Hematopoietic multipotent progenitor cell (in vitro differentiated cells): ENCODE data around the gene SSBP3. TPM values are rescaled to one million over a fixed set of nuclear protein-coding genes. Genes with fewer than 3 reads are reported as not detected.
"Not testable (repeated sequence)": the region's sequence is repeated elsewhere in the genome, so short reads cannot be mapped to it uniquely, and the experiment has no call there.

ENCODE experiments used
- DNase-seq, 3 donors: peaks; one replicate each; pipeline ENCODE4 v3.0.0-alpha.2; 2011 to 2015; ENCODE audit warnings: low read depth in 2 of 3, low spot score in 2 of 3
- total RNA-seq: library from RNA; depleted of rRNA; stranded (reverse); fragments of >200 nt; gene quantifications from one replicate; pipeline ENCODE4 v1.2.3, GENCODE V29; 2012

SSBP3 gene
- total RNA-seq, 1 donor, result 72.4 TPM

DNA sequence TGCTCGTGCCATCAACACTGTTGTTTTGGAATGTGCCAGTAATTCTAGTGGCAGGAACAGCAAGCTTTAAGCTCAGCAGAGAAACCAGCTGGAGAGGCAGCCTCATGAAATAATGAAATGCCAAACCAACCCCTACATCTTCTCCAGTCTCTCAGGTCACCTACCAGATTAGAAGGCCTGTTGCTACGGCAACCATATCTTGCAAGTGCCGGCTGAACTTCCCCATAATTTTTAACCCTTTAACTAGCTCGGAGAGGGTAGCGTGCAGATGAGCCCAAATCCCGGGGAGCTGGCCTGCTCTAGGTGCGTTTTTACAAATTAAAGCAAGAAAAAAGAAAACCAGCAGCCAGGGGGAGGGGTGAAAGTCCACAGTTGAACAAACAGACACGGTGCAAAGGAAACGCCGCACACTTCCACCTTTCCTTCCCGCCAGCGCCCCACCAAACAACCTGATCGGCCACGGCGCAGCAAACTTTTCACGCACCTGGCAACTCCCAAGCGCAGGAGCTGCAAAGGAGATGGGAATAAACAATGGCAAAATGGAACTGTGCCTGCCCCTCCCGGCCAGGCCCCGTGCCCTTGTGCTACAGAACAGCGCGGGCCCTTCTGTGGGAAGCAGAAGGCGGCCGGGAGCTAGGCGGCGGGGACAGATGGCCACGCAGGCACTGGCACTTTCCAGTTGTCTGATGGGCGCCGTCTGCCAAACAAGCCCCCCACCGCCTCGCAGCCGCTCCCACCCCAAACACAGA is 50.1 kb downstream of the SSBP3 start:
- DNase-seq, result peak in 2 of 3 donors; percentile 59 to 80

DNA sequence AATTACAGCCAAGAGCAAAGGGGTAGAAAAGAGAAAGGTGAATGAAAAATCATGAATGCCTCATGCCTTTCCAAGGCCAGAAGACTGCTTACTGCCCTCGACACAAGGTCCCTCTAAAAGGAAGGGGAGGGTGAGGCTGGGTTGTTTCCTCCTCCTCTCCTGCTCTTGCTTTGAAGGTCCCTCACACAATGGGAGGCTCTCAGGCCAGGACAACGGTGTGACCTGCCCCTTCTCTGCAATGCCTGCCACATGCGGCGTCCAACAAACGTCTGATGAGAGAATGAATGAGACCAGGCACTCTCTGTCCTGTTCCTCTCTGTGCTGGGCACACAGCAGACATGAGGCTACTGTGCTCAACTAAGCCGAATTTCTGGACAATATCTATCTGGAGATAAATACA is 51.3 kb downstream of the SSBP3 start:
- DNase-seq, result no peak

DNA sequence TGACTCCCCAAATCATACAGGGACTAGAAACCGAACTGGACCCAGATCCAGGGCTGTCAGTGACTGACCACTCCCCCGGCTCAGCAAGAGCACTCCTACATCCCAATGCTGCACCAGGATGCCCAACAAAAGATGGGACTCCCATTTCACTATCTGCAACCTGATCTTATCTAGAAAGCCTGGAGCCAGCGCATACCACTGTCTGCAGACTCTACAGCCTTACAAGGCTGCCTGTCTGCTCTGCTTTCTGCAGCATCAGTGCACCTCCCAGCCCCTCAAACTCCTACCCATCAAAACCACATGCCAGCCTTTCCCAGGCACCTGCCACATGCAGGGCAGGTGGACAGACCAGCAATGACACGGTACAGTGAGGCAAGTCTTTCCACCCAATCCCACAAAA is 52.2 kb downstream of the SSBP3 start:
- no peak for DNase-seq

DNA sequence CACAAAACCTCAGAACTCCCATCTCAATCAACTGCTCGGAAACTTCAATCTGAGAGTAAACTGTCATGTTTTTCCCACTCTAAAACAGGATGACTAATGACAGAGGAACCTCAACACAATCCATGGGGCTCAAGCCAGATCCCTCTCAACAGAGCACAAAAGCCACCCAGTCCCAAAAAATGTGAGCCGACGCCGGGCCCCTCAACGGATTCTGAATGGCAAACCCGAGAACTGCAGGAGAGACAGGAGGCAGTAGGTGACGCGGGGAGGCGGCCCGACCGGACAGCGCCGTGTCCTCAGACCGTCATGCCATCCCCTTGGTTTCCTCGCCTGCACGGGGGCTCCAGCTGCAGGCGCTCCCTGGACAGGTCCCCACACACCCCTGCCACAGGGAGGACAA is 53.4 kb downstream of the SSBP3 start:
- no peak for DNase-seq

DNA sequence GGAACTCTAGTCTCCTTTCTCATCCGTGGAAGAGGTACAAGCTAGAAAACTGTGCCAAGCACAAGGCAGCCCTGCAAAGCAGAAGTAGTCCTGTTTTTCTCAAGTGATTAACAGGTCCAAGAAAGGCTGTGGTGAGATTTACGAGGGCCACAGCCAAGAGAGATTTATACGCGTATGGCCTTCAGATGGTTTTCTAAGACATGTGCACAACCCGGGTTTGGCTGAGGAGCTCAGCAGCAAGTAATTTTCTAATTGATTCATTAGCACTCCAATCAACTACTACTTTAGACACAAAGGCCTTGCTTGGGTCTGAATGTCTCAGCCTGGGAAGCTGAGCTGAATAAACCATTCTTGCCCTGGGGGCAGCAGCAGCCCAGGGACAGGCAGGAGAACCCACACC is 55.8 kb downstream of the SSBP3 start:
- DNase-seq, result peak in 1 of 3 donors; percentile 64

DNA sequence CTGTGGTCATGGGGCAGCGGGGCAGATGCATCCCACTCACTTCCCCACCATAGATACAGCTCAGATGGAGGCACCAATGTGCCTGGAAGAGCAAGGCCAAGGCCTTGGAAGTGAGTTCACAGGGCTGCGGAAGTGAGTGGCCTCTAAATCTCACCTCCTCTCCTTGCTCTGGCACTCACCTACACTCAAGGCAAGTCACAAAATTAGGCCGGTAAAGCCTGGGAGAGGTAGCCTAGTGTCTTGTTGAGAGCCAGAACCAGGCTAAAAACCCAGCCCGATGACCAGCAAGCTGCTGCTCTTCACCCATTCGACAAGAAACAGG is 57.5 kb downstream of the SSBP3 start:
- DNase-seq, result no peak

DNA sequence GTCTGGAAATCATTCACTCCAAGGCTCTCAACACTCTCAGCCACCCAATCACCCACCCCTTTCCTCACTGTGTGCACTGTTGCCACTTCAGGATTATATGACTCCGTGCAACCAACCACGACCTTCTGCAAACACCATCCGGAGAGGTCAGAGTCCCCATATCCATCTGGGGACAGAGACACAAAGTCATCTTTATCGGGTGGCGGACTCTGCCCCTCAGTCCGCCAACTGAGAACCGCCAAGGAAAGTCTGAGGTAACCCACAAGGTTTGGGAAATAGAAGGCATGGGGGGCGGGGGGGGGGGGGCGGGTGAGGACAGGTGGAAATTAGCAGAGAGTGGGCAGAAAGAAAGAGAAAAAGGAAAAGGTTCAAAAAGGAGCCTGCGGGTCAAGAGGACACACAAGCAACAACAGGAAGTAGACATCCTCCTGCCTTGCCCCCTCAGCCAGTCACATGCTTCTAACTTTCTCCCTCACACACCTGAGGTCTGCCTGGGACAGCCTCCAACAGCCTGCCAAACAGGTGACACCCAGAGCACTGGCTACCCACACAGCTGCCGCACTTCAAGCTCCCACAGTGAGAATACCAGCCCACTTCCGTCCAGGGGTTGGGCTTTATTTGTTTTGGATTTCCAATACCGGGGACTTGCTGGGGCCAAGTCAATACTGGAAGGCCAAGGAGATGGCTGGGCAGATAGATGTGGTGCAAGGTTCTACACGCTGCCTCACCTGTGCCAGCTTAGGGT is 58.1 kb downstream of the SSBP3 start:
- DNase-seq, result no peak

DNA sequence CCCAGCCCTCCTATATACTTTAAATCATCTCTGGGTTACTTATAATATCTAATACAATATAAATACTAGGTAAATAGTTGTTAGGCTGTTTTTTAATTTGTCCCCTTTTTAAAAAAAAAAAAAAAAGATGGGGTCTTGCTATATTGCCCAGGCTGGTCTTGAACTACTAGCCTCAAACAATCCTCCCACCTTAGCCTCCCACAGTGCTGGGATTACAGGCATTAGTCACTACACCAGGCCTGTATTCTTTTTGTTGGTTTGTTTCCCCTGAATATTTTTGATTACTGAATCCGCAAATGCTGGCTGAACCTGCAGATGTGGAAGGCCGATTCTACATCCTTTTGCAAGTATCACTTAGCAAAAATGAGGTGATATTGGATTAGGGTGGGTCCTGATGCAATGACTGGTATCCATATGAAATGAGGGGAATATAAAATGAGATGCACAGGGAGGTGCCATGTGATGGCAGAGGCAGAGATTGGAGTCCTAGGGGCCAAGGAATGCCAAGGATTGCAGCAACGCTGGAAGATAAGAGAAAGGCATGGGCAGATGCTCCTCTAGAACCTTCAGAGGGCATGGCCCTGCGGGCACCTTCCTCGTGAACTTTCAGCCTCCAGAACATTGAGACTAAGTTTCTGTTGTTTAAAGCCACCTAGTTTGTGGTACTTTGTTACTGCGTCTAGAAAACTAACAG is 58.8 kb downstream of the SSBP3 start:
- no peak for DNase-seq

DNA sequence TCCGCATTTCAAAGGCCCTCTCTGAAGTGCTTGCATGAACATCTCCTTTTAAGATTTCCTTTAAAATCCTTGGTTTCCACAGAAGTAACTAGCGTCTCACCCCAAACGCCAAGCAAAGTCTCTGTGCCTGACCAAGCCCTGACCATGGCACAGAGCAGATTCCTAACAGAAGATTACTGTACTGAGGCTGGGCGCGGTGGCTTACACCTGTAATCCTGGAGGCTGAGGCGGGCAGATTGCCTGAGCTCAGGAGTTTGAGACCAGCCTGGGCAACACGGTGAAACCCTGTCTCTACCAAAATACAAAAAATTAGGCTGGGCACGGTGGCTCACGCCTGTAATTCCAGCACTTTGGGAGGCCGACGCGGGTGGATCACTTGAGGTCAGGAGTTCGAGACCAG is 60.6 kb downstream of the SSBP3 start:
- DNase-seq, result not testable (repeated sequence)

DNA sequence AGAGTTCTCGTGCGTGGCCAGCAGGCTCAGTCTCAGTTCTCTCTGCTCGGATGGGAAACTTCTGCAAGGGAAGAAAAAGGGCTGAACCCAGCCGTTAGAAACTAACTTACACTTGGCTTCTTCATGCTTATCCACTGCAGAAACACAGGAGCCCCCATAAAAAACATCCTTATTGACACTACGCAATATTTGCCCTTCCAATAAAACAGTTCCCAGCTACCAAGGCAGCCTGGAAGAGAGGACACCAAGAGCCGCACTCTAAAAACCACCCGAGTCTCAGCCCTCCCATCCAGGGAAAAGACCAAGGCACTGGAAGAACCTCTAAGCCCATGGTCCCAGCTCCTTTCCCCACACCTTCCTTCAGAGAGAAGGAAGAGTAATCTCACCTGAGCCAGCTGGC is 61.1 kb downstream of the SSBP3 start:
- no peak for DNase-seq

DNA sequence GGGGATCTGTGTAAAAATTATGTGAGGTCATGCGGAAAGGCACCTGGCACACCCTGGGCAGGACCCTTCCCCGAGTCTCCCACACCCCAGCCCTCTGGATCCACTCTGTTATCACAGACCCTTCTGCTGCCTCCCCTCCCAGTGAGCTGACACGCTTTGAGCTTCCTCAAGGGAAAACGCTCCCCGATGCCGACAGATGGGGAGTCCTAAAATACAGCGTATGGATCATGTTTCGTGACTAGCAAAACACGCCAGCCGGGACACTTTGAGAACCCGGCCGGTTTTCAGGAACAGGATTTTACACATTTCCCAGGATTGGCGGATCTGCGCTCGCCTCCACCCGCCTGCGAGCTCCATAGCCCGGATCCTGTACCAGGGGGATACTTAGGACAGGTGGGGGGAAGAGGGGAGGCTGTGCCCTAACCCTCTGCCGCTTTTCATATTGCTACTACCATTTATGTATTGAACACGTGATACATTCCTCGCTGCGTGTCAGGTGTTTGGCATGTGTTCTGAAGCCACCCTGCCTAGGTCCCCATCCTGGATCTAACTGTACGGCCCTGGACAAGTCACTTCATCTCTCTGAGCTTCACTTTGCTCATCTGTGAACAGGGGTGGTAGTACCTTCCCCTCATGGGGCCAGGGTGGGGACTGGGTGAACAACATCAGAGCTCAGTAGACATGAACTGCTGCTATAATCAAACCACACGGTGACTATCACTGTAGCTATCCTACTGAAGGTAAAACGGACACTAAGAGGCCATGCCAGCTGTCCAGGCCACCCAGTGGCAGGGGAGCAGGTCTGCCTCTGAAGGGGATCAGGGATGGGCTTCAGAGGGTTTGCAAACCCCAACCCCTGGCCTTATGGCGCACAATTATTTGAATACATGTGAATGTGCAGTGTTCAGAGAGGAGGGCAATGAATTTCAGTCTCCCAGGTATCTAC is 63.2 kb downstream of the SSBP3 start:
- DNase-seq, result no peak

DNA sequence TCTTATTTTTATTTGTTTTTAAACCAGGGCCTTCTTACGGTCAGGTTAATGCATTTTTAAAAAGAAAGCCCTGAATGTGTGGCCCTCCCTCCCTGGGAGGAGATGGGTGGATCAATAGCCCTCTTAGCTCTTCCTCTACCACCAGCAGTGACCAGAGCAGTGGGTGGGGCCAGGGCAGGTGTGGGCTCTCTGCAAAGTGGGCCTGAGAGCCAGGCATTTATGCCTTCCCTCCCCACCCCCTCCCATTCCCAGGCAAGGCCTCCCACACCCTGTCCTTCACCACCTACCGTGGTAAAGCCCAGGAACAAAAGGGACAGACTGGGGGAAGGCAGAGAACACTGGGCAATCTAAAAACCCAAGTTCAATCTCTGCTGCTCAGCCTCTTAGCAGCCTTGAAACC is 63.9 kb downstream of the SSBP3 start:
- no peak for DNase-seq

DNA sequence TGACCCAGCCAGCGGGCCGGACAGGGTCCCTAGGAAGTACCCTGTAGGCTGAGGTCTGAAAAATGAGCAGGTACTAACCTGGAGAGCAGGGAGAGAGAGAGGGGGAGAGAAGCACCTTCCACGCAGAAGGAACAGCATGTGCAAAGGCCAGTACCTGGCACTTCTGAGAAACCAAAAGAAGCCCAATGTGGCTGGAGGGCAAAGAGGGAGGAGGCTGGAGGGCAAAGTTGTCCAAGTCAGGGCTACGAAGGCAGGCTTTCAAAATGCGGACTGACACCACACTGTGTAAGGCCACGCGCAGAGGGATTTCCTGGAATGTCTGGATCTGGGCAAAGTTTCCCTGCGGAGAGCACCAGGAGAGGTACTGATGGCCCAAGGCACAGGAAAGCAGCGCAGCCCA is 64.4 kb downstream of the SSBP3 start:
- DNase-seq, result no peak

DNA sequence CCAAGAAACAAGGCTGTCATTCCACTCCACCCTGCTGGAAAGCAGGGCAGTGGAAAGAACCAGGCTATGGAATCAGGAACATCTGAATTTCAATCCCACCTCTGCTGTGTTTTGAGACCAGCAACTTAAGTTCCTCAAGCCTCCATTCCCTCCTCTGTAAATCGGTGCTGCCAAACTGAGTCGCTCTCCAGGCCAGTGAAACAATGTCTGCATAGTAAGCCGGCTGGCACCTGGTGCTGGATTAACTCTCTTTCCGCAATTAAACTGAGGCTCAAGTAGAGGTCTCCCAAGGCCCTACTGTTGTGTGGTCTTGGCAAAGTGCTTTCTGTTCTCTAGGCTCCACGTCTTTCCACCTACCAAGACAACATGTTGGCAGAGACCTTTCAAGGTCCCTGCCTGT is 65.3 kb downstream of the SSBP3 start:
- no peak for DNase-seq

DNA sequence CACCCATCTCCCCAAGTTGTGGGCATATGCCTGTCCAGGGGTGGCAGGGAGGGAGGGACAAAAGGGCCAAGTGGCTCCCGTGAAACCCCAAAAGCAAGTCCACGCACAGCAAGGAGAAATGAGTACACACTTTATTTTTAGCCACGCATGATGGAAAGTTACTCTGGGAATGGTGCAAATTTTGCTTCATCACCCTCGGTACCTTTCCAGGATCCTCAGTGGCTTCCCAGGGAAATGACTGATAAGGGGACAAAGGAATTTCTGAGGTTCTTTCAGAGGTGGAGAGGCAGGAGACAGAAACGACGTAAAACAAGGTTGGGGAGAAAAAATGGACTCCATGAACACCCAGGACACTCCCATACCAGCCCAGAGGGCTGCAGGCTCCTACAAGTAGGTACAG is 65.8 kb downstream of the SSBP3 start:
- DNase-seq, result no peak

DNA sequence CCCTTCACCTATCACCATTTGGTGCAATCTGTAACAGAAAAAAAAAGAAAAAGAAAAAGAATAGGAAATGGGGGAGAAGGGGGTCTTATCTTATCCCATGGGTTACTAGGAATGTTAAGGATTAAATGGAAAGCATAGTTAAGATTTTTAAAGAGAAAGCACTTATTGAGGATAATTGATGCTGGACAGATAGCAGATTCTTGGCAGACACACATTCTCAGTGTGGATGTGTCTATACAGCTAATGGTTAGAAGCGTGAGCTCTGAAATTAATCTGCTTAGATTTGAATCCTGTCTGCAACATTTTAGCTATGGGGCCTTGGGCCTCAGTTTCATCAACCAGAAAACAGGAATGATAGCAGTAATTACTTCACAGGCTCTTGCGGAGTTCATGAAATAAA is 67.1 kb downstream of the SSBP3 start:
- DNase-seq, result no peak

DNA sequence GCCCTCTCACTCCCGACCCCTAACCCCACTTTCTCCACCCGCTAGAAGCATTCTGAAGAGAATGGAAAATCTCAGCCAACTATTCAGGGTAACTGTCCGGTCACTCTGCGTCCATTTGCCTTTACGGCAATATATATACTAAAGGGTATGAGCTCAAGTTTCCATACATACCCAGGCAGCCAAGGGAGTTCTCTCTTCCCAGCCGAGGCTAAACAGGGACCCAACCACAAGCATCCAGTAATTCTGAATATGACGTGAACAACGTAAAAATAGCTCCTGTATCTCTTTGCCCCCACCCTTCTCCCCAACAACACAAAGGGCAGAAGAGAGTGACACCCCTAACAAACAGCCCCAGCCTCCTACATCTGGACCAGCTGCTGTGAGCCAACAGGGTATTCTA is 67.7 kb downstream of the SSBP3 start:
- DNase-seq, result no peak

DNA sequence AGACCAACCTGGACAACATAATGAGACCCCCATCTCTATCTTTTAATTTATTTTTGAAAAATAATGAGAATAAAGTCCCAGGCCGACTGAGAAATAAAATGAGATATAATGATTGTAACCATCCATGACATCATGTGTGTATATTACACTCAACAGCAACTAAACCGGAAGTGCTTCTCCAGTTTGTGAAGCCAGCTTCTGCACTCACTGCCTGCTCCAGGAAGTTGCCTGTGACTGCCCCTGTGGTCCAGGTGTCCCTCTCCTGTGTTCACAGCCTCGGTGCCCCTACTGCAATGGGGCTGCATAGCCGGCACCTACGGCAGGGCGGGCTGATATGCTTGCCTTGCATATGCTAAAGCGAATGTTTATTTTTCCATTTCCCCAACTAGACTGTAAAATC is 68.3 kb downstream of the SSBP3 start:
- DNase-seq, result peak in 1 of 3 donors; percentile 28

DNA sequence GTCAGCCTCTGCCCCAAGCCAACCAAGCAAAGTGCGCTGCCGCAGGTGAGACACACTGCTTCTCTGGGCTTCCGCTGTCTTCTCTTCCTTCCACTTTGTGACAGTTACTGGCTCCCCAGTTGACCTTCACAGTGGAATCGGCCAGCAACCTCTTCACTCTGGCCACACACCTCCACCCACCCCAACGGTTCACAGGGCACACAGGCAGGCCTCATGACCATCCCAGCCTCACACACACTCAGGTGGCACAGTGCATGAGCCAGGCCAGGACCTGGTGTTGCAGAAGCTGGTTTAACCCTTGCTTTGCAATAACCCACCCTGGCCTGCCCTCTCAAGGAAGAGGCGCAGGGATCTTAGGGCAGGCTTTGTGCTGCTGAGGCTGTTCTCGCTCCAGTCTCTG is 69.2 kb downstream of the SSBP3 start:
- no peak for DNase-seq

DNA sequence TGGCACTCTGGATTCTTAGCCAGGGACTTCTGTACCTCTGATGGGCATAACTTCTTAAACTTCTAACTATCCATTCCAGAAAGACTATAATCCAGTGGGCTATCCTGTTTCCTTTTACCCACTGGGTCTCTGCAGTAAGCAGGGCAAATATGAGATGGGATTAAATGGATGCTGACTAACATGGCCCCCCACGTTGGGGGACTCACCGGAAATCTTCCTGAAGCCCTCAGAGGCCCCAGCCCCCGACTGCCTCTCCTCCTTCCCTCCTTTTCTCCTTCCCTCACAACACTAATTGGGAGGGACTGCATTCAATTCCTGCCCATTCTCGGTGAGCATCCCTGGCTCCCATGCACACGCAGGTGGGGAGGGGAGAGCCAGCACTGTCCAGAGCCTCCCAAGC is 70.1 kb downstream of the SSBP3 start:
- DNase-seq, result no peak

DNA sequence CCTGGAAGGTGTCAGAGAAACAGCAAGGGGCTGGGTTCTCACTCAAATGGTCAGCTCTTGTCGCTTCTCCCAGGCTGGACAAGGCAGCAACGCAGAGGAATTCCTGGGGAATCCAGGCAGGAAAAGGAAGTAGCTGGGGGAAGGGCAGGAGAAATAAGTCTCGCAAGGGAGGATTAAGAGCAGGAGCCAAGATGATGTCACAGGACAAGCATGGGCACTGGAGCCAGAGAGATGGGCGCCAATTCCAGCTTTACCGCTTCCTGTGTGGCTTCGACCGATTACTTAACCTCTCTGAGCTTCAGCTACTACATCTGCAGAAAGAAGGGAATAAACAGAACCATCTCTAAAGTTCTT is 70.5 kb downstream of the SSBP3 start:
- no peak for DNase-seq
